Vagina (tissue), 2 donors: ENCODE data around the gene ADORA3. TPM values are rescaled to one million over a fixed set of nuclear protein-coding genes. Genes with fewer than 3 reads are reported as not detected.
A peak's percentile ranks its signal among the peaks of the same experiment; 100 is the strongest.

Experiments
- DNase-seq, 2 donors: peaks; one replicate each; pipeline ENCODE4 v3.0.0-alpha.2; 2017; ENCODE audit errors: extremely low spot score in 2 of 2
- H3K27ac ChIP-seq: fragments of 200-600 bp; sonication (generic); one replicate; pipeline ENCODE4 v1.5.1; 2019
- H3K27me3 ChIP-seq: fragments of 200-600 bp; sonication (generic); one replicate; pipeline ENCODE4 v1.5.1; 2019
- H3K36me3 ChIP-seq, 2 donors: fragments of 200-600 bp; sonication (generic); one replicate each; pipeline ENCODE4 v1.5.1; 2017 to 2019
- H3K4me1 ChIP-seq: fragments of 200-600 bp; sonication (generic); one replicate; pipeline ENCODE4 v1.5.1; 2019
- H3K4me3 ChIP-seq, 2 donors: fragments of 200-600 bp; sonication (generic); 1 replicate in 1 of 2; 2 replicates in 1 of 2; pipeline ENCODE4 v1.5.1; 2016 to 2019
- H3K9me3 ChIP-seq: fragments of 200-600 bp; sonication (generic); one replicate; pipeline ENCODE4 v1.5.1; 2019
- POLR2A ChIP-seq, 2 donors: fragments of 450-650 bp; IDR thresholded peaks; one replicate each; pipeline ENCODE4 v1.6.1; 2017; ENCODE audit warnings: antibody characterized with exemption in 2 of 2, mild to moderate bottlenecking in 2 of 2, moderate library complexity in 2 of 2
- POLR2AphosphoS5 ChIP-seq, 2 donors: sonication (generic); formaldehyde crosslinking; IDR thresholded peaks; one replicate each; pipeline ENCODE4 v1.9.0; 2017; ENCODE audit warnings: antibody characterized with exemption in 2 of 2, mild to moderate bottlenecking in 2 of 2, low read depth in 1 of 2; ENCODE audit not compliant: insufficient read depth in 1 of 2
- intact Hi-C: fragments of 100-400 bp; cut with DNase I; formaldehyde crosslinking; loops from one replicate; pipeline ENCODE4 v1.15.1; 2023
- total RNA-seq: library from RNA; depleted of rRNA; stranded (reverse); fragments of >200 nt; gene quantifications from one replicate; pipeline ENCODE4 v1.2.3, GENCODE V29; 2016
- TF ChIP-seq, protein P1 (sequence below), 3 experiments: fragments of 450-650 bp in 2 of 3; fragments of 200-600 bp in 1 of 3; sonication (generic) in 1 of 3; IDR thresholded peaks; one replicate each; pipeline ENCODE4 v1.5.1; 2017 to 2019; ENCODE audit warnings: antibody characterized with exemption in 3 of 3, mild to moderate bottlenecking in 2 of 3, moderate library complexity in 2 of 3

Gene ADORA3
- total RNA-seq, 1 donor from 2014 or later = 5.2 TPM

DNA sequence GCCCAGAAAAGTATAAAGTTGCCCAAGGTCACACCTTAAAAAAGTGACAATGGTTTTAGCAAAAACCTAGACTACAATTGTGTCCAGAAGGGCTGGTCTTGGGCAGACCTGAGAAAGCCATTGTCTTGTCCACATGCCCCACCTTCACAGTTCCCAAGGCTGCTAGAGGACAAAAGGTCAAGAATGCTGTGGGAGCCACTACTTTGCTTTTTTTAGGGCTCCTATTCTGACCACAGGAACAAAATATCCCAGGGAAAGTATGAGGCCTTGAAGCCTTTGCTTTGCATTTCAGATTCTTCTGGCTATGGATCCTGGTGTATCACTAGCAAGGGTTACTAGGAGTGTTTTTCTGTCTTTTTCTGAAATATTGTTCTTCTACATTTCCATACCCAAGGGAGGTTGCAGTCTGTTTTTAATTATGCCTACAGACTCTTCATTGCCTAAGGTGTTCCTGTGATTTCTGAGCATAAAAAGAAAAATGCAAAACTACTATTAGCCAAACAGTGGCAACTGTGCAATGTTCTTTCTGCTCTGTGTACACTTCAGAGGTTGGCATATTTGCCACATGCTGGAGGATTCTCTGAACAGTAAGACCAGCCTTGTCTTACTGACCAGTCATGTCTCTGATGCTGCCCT lies 18.9 kb downstream of the ADORA3 start:
- intact Hi-C loops = loop anchor here (5.0 kb wide), 1 partner anchor 283 kb away; no protein-coding TSS in a partner anchor
- Histone ChIP-seq H3K36me3 (no peaks in the 10 kb centered on the region), H3K27me3 (no peaks in the 10 kb centered on the region), H3K9me3 (no peaks in the 10 kb centered on the region), H3K27ac (no peak overlapping the region), H3K4me3 (no peak overlapping the region), H3K4me1 (no peaks in the 10 kb centered on the region)
- TF ChIP-seq POLR2A (IDR thresholded peaks at IDR 0.05) = no peak
- no peak for TF ChIP-seq POLR2AphosphoS5 (IDR thresholded peaks at IDR 0.05; ENCODE audit: insufficient read depth in 1 of 2, low read depth in 1 of 2)
- TF ChIP-seq, protein P1, sequence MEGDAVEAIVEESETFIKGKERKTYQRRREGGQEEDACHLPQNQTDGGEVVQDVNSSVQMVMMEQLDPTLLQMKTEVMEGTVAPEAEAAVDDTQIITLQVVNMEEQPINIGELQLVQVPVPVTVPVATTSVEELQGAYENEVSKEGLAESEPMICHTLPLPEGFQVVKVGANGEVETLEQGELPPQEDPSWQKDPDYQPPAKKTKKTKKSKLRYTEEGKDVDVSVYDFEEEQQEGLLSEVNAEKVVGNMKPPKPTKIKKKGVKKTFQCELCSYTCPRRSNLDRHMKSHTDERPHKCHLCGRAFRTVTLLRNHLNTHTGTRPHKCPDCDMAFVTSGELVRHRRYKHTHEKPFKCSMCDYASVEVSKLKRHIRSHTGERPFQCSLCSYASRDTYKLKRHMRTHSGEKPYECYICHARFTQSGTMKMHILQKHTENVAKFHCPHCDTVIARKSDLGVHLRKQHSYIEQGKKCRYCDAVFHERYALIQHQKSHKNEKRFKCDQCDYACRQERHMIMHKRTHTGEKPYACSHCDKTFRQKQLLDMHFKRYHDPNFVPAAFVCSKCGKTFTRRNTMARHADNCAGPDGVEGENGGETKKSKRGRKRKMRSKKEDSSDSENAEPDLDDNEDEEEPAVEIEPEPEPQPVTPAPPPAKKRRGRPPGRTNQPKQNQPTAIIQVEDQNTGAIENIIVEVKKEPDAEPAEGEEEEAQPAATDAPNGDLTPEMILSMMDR (IDR thresholded peaks at IDR 0.05) = no peak
- DNase-seq = no peak

DNA sequence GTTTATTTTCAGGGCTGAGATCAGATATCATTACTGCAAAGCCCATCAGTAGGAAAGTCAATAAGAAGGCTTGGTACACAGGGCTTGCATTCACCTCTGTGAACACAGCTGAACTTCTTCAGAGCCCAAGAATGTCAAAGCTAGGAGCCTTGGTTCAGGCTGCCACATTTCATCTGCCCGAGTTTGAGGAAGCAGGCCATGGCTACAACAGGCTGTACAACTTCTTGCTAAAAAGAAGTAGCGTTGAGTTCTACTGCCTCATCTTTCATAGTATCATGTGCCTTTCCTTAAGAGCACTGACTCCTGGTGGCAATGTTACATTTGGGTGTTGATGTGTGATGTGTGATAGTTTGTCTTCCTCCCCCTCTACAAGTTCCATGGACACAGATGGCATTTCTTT lies 19.6 kb downstream of the ADORA3 start:
- no peaks in the 10 kb centered on the region for H3K27me3 ChIP-seq
- H3K36me3 ChIP-seq = no peaks in the 10 kb centered on the region
- no peaks in the 10 kb centered on the region for H3K9me3 ChIP-seq
- TF ChIP-seq, protein P1 (IDR thresholded peaks at IDR 0.05) = no peak
- no peak for TF ChIP-seq POLR2AphosphoS5 (IDR thresholded peaks at IDR 0.05; ENCODE audit: insufficient read depth in 1 of 2, low read depth in 1 of 2)
- no peak for TF ChIP-seq POLR2A (IDR thresholded peaks at IDR 0.05)
- intact Hi-C loops = loop anchor here (5.0 kb wide), 1 partner anchor 283 kb away; no protein-coding TSS in a partner anchor
- DNase-seq = no peak
- H3K4me1 ChIP-seq = no peaks in the 10 kb centered on the region
- H3K4me3 ChIP-seq = no peak overlapping the region
- no peak overlapping the region for H3K27ac ChIP-seq

DNA sequence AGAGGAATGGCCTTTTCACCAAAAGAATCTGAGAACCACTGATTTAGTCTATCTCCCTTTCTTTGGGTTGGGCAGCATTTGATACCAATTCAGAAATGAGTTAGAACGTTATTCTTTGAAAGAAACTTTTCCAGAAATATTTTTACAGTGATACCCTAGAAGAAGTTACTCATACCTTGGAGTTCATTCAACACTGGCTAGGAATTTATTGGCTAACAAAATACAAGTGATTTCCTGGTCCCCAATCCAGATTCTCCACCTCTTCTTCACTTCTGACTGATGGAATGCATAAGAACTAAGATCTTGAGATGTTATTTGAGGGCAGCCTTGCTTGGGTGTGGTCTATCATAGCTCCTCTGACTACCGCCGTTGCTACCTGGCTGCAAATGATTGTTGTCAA lies 20.3 kb downstream of the ADORA3 start:
- DNase-seq = no peak
- TF ChIP-seq, protein P1 (IDR thresholded peaks at IDR 0.05) = no peak
- TF ChIP-seq POLR2AphosphoS5 (IDR thresholded peaks at IDR 0.05; ENCODE audit: insufficient read depth in 1 of 2, low read depth in 1 of 2) (no peak), POLR2A (IDR thresholded peaks at IDR 0.05) (no peak)

DNA sequence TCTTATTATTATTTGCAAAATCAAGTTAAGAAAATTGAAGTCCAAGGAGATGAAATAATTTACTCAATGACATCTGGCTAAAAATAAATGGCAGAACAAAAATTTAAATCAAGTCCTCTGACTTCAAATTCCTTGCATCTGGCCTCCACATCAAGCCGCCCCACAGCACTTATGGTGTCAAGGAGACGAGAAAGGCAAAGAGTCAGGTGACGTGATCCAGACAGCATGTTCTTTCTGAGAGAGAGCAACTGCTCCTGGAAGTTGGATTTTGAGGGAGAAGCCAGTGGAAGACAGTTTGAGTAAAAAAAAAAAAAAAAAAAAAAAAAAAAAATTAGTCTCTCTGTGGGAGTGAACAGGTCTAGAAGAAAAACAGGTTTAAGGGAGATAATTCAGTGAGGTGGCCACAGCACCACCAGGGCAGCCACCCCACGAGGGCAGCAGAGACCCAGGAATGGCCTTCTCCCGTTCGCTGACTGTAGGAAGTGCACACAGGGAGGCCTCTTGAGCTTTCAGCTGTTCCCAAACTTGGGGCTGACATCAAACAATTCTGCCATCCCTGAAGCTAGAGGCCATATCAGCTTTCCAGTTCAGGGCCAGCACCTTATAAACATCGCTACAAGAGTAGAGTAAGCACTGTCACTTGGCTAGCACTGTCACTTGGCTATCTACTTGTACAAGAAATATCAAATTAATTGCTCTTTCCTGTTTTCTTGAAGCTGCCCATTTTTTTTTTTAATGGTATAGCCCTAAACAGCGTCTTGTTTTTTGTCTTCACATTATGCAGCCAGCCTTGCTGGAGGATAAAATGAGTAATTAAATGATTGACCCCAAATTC lies 21.8 kb downstream of the ADORA3 start:
- Histone ChIP-seq H3K9me3 (no peaks in the 10 kb centered on the region), H3K27ac (no peak overlapping the region), H3K4me1 (no peaks in the 10 kb centered on the region), H3K27me3 (no peaks in the 10 kb centered on the region), H3K4me3 (no peak overlapping the region), H3K36me3 (no peaks in the 10 kb centered on the region)
- no peak for TF ChIP-seq POLR2AphosphoS5 (IDR thresholded peaks at IDR 0.05; ENCODE audit: insufficient read depth in 1 of 2, low read depth in 1 of 2)
- TF ChIP-seq, protein P1 (IDR thresholded peaks at IDR 0.05) = peak; percentile 10 to 60 (median 44)
- DNase-seq = no peak
- intact Hi-C loops = loop anchor here (5.0 kb wide), 1 partner anchor 286 kb away; no protein-coding TSS in a partner anchor

More for the DNA sequence above, 20.3 kb downstream of the ADORA3 start:
- intact Hi-C loops = loop anchor here (5.0 kb wide), 1 partner anchor 284 kb away; no protein-coding TSS in a partner anchor
- H3K4me3 ChIP-seq = no peak overlapping the region
- H3K9me3 ChIP-seq = no peaks in the 10 kb centered on the region
- no peak overlapping the region for H3K27ac ChIP-seq
- H3K27me3 ChIP-seq = no peaks in the 10 kb centered on the region
- no peaks in the 10 kb centered on the region for H3K36me3 ChIP-seq
- H3K4me1 ChIP-seq = no peaks in the 10 kb centered on the region
